Thoracic aorta (tissue), 2 donors: ENCODE results near the gene SLC4A1AP. TPM values are rescaled to one million over a fixed set of nuclear protein-coding genes. Genes with fewer than 3 reads are reported as not detected.
"Not testable (repeated sequence)": the region's sequence is repeated elsewhere in the genome, so short reads cannot be mapped to it uniquely, and the experiment has no call there.

Experiments
- ATAC-seq: fragments of 150-250 bp; one replicate; pipeline ENCODE4 v1.8.0; 2017; ENCODE audit warnings: low read depth; ENCODE audit not compliant: insufficient number of reproducible peaks, low FRiP score
- DNase-seq: peaks from one replicate; pipeline ENCODE4 v3.0.0-alpha.2; 2020; ENCODE audit warnings: low spot score
- H3K27ac ChIP-seq, 2 donors: fragments of 200-600 bp; sonication (generic); 1 replicate in 1 of 2; 2 replicates in 1 of 2; pipeline ENCODE4 v1.5.1; 2016; ENCODE audit warnings: mild to moderate bottlenecking in 2 of 2, moderate library complexity in 2 of 2
- H3K27me3 ChIP-seq: fragments of 200-600 bp; sonication (generic); replicated peaks from 2 replicates; pipeline ENCODE4 v1.6.0; 2016; ENCODE audit warnings: mild to moderate bottlenecking; ENCODE audit not compliant: insufficient read depth
- H3K36me3 ChIP-seq: fragments of 200-600 bp; sonication (generic); one replicate; pipeline ENCODE4 v1.5.1; 2016
- H3K4me1 ChIP-seq, 2 donors: fragments of 200-600 bp; sonication (generic); 1 replicate in 1 of 2; 2 replicates in 1 of 2; pipeline versions ENCODE4 v1.5.1 to v1.6.0; 2016; ENCODE audit warnings: low read depth in 2 of 2, mild to moderate bottlenecking in 1 of 2; ENCODE audit not compliant: control insufficient read depth in 1 of 2
- H3K4me3 ChIP-seq: fragments of 200-600 bp; sonication (generic); 2 replicates; pipeline ENCODE4 v1.5.1; 2016; ENCODE audit warnings: mild to moderate bottlenecking
- H3K9me3 ChIP-seq: fragments of 200-600 bp; sonication (generic); 2 replicates; pipeline ENCODE4 v1.5.1; 2016
- total RNA-seq, 2 donors: library from RNA; depleted of rRNA; stranded (reverse); fragments of >200 nt; gene quantifications; one replicate each; pipeline versions ENCODE4 v1.1.0 to v1.2.3, GENCODE V29; 2016
- TF ChIP-seq, protein P1 (sequence below): fragments of 200-600 bp; sonication (generic); IDR thresholded peaks from one replicate; pipeline ENCODE4 v1.5.1; 2019; ENCODE audit warnings: antibody characterized with exemption

SLC4A1AP gene
- total RNA-seq, 2 donors from 2014 or later = 19.8 to 23.7 TPM

DNA sequence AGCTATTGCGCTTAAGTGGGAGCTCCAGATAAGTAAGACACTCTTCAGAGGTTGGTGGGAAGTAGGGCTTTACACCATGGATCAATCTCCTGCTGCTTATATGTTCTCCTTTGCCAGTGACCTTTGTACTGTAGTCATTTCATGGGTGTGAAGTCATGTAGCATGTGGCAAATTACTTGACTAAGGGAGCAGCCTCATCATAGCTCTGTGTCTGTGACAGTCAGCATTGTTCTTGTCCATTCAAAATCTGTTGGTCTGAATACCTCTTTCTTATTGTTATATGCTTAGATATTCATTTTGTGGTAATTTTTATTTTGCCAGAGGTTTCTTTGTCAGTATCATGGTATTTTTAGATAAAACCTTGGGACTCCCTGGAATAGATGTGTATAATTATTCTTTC is 18.2 kb downstream of the SLC4A1AP start:
- Histone ChIP-seq H3K27ac (peak overlapping the region; percentile 88 to 95), H3K36me3 (peaks cover 31% of the 10 kb centered on the region)
- no peak for ATAC-seq

DNA sequence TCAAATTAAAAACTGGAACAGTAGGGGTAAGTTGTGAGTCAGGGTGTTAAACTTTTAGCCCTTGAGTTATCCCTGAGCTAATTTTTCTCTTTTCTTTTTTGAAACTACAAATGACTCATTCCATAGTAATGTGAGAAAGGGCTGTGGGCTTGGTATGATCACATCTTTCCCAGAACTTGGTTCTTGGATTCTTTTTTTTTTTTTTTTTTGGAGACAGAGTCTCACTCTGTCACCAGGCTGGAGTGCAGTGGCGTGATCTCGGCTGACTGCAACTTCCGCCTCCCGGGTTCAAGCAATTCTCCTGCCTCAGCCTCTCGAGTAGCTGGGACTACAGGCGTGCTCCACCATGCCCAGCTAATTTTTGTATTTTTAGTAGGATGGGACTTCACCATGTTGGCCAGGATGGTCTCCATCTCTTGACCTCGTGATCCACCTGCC is 18.7 kb downstream of the SLC4A1AP start:
- not testable (repeated sequence) for H3K9me3 ChIP-seq, DNase-seq, H3K27me3 ChIP-seq
- peaks cover 17 to 28% of the 10 kb centered on the region in 2 donors for H3K4me1 ChIP-seq
- H3K4me3 ChIP-seq = peak overlapping the region; percentile 38
- peak overlapping the region; percentile 88 to 95 for H3K27ac ChIP-seq
- H3K36me3 ChIP-seq = peaks cover 25% of the 10 kb centered on the region
- ATAC-seq = peak; percentile 97

More for the DNA sequence above, 18.2 kb downstream of the SLC4A1AP start:
- no peak for DNase-seq
- no peak overlapping the region for H3K4me3 ChIP-seq
- H3K9me3 ChIP-seq = no peaks in the 10 kb centered on the region
- TF ChIP-seq, protein P1, sequence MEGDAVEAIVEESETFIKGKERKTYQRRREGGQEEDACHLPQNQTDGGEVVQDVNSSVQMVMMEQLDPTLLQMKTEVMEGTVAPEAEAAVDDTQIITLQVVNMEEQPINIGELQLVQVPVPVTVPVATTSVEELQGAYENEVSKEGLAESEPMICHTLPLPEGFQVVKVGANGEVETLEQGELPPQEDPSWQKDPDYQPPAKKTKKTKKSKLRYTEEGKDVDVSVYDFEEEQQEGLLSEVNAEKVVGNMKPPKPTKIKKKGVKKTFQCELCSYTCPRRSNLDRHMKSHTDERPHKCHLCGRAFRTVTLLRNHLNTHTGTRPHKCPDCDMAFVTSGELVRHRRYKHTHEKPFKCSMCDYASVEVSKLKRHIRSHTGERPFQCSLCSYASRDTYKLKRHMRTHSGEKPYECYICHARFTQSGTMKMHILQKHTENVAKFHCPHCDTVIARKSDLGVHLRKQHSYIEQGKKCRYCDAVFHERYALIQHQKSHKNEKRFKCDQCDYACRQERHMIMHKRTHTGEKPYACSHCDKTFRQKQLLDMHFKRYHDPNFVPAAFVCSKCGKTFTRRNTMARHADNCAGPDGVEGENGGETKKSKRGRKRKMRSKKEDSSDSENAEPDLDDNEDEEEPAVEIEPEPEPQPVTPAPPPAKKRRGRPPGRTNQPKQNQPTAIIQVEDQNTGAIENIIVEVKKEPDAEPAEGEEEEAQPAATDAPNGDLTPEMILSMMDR = no peak
- H3K4me1 ChIP-seq = peaks cover 17 to 28% of the 10 kb centered on the region in 2 donors
- H3K27me3 ChIP-seq = no peaks in the 10 kb centered on the region

DNA sequence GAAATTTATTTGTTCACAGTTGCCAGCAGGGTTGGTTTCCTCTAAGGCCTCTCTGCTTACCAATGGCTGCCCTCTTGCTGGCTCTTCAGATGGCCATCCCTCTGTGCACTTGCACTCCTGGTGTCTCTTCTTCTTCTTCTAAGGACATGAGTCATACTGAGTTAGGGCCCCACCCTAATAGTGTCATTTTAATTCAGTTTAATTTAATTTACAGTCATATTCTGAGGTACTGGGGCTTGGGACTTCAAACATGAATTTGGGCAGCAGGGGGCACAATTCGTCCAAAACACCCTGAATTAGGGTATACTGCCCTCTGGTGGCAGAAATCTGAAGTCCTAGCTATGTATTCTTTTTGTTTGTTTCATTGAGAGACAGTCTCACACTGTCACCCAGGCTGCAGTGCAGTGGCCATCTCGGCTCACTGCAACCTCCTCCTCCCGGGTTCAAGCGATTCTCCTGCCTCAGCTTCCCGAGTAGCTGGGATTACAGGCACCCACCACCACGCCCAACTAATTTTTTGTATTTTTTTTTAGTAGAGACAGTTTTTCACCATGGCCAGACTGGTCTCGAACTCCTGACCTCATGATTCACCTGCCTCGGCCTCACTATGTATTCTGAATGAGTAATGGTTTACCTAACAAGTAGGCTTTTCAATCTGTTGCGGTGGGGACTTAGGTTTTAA is 19.8 kb downstream of the SLC4A1AP start:
- no peaks in the 10 kb centered on the region for H3K9me3 ChIP-seq
- H3K27me3 ChIP-seq = no peaks in the 10 kb centered on the region
- peaks cover 15% of the 10 kb centered on the region for H3K36me3 ChIP-seq
- TF ChIP-seq, protein P1 = peak; percentile 92
- DNase-seq = peak; percentile 61
- H3K4me3 ChIP-seq = no peak overlapping the region
- ATAC-seq = peak; percentile 51
- peaks cover 17 to 28% of the 10 kb centered on the region in 2 donors for H3K4me1 ChIP-seq
- H3K27ac ChIP-seq = peak overlapping the region; percentile 88 to 95

DNA sequence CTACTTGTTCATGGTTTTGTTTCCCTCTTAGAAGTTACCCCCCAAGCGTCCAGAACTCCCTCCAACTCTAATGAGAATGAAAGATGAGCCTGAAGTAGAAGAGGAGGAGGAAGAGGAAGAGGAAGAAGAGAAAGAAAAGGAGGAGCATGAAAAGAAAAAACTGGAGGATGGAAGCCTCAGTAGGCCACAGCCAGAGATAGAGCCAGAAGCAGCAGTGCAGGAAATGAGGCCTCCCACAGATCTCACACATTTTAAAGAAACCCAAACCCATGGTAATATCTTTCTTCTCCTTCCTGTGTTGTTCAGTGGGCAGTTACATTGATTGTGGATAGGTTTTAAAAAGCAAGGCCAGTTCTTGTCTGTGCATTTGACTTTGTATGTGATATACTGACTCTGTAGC is 21.3 kb downstream of the SLC4A1AP start:
- H3K4me1 ChIP-seq = peaks cover 17 to 28% of the 10 kb centered on the region in 2 donors
- H3K27ac ChIP-seq, H3K9me3 ChIP-seq, H3K27me3 ChIP-seq, ATAC-seq, DNase-seq, H3K4me3 ChIP-seq: not testable (repeated sequence)
- peaks cover 16% of the 10 kb centered on the region for H3K36me3 ChIP-seq

DNA sequence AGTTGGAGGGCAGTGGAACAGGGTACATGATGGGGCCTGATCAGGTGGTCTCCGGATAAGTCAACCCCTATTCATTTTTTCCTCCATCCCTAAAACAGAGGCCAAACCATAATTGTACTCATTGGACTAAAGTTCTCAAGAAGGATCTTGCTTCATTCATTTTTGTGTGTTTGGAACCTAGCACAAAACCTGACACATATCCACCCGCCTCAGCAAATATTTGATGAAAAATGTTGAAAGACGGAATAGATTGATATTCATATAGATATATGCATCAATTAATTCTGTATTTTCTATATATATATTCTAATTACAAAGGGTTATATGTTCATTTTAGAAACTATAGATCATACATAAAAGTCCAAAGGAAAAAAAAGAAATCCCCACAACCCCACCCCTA is 21.9 kb downstream of the SLC4A1AP start:
- ATAC-seq (no peak), DNase-seq (no peak)
- no peak overlapping the region for H3K4me3 ChIP-seq
- H3K27ac ChIP-seq = no peak overlapping the region
- no peaks in the 10 kb centered on the region for H3K9me3 ChIP-seq
- H3K4me1 ChIP-seq = peaks cover 17 to 28% of the 10 kb centered on the region in 2 donors
- TF ChIP-seq, protein P1 = no peak
- peaks cover 16% of the 10 kb centered on the region for H3K36me3 ChIP-seq
- H3K27me3 ChIP-seq = no peaks in the 10 kb centered on the region

DNA sequence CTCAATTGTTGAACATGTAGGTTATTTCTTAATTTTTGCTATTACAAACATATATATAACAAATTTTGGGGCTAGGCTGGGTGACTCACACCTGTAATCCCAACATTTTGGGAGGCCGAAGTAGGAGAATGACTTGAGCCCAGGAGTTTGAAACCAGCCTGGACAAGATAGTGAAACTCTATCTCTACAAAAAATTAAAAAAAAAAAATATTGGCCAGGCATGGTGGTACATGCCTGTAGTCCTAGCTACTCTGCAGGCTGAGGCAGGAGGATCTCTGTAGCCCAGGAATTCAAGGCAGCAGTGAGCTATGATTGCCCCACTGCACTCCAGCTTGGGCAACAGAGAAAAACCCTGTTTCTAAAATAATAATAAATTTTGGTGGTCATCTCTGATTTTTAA is 23.5 kb downstream of the SLC4A1AP start:
- H3K27me3 ChIP-seq = no peaks in the 10 kb centered on the region
- no peak for DNase-seq
- no peak overlapping the region for H3K4me3 ChIP-seq
- no peaks in the 10 kb centered on the region for H3K9me3 ChIP-seq
- TF ChIP-seq, protein P1 = no peak
- H3K36me3 ChIP-seq = peaks cover 16% of the 10 kb centered on the region
- ATAC-seq = no peak
- H3K4me1 ChIP-seq = peaks cover 8 to 14% of the 10 kb centered on the region in 2 donors
- no peak overlapping the region for H3K27ac ChIP-seq
